Transverse colon (tissue), 4 donors: Measurements from ENCODE around the gene CPVL.

ENCODE experiments used
- CTCF ChIP-seq, 5 experiments: fragments of 200-600 bp in 3 of 5; fragments of 450-650 bp in 2 of 5; sonication (generic) in 3 of 5; IDR thresholded peaks; 1 replicate in 2 of 5; 2 replicates in 3 of 5; pipeline ENCODE4 v1.5.1; 2016 to 2017; ENCODE audit warnings: antibody characterized with exemption in 5 of 5, inconsistent platforms in 3 of 5, mild to moderate bottlenecking in 2 of 5, moderate library complexity in 1 of 5
- EP300 ChIP-seq: sonication (generic); formaldehyde crosslinking; IDR thresholded peaks from one replicate; pipeline ENCODE4 v1.6.1; 2017; ENCODE audit warnings: antibody characterized with exemption, low read depth
- POLR2A ChIP-seq: fragments of 450-650 bp; IDR thresholded peaks from one replicate; pipeline ENCODE4 v1.6.1; 2016; ENCODE audit warnings: antibody characterized with exemption, mild to moderate bottlenecking, moderate library complexity
- POLR2AphosphoS5 ChIP-seq, 3 donors: sonication (generic); formaldehyde crosslinking; IDR thresholded peaks; one replicate each; pipeline ENCODE4 v1.6.1; 2016; ENCODE audit warnings: antibody characterized with exemption in 3 of 3

GRCh38 chr7:28999427-28999826 is 146.9 kb downstream of the CPVL start:
- no peak for TF ChIP-seq CTCF (IDR thresholded peaks at IDR 0.05)
- no peak for TF ChIP-seq POLR2A
- TF ChIP-seq POLR2AphosphoS5 (IDR thresholded peaks at IDR 0.05): no peak
- no peak for TF ChIP-seq EP300
